ENCODE results near the gene ACTN4. TPM values are rescaled to one million over a fixed set of nuclear protein-coding genes. Genes with fewer than 3 reads are reported as not detected.

ACTN4 gene
- total and polyA plus RNA-seq, 3 donors from 2014 or later: 112 to 158 (median 135) TPM

DNA sequence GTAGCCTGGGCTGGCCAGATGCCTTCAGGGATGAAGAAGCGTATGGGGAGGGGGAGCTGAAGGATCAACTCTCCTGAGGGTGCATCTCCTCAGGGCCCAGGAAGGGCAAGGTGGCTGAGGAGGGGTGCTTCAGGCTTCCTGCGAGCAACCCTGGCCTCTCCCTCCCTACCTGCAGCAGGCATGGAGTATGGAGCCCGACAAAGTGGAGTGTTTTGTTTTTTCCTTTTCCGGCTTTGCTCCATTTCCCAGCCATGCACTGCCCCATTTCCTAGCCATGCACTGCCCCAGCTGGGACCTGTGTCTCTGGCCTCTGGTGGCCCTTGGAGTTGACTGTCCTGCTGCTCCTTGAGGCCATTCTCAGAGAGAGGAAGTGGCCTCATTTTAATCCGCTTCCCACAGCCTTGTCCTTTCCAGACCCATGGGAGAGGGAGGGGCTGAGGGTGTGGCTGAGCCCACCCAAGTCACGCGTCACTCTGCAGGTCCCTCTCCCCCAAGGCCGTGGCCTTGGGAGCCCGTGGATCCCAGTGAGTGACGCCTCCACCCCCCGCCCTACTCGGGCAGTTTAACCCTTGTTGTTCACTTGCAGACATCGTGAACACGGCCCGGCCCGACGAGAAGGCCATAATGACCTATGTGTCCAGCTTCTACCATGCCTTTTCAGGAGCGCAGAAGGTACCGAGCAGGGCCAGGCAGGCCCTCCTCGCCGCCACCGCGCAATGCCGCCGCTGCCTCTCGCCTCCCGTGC, 62.4 kb downstream of the ACTN4 start:
- no peak overlapping the region for H3K4me3 ChIP-seq
- no peak overlapping the region for H3K27ac ChIP-seq
- no peaks in the 10 kb centered on the region for H3K9me3 ChIP-seq
- no peaks in the 10 kb centered on the region for H3K36me3 ChIP-seq (ENCODE audit: low read depth, missing control alignments)
- no peak for DNase-seq
- TF ChIP-seq, protein P1, sequence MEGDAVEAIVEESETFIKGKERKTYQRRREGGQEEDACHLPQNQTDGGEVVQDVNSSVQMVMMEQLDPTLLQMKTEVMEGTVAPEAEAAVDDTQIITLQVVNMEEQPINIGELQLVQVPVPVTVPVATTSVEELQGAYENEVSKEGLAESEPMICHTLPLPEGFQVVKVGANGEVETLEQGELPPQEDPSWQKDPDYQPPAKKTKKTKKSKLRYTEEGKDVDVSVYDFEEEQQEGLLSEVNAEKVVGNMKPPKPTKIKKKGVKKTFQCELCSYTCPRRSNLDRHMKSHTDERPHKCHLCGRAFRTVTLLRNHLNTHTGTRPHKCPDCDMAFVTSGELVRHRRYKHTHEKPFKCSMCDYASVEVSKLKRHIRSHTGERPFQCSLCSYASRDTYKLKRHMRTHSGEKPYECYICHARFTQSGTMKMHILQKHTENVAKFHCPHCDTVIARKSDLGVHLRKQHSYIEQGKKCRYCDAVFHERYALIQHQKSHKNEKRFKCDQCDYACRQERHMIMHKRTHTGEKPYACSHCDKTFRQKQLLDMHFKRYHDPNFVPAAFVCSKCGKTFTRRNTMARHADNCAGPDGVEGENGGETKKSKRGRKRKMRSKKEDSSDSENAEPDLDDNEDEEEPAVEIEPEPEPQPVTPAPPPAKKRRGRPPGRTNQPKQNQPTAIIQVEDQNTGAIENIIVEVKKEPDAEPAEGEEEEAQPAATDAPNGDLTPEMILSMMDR (IDR thresholded peaks at IDR 0.05): no peak
- no peak for TF ChIP-seq POLR2A (IDR thresholded peaks at IDR 0.05)
- no peaks in the 10 kb centered on the region for H3K27me3 ChIP-seq
- H3K4me1 ChIP-seq: peaks cover 44% of the 10 kb centered on the region
- 70 to 79% methylated on average over 26 to 27 of the region's 27 CpGs for WGBS, 2 donors
- intact Hi-C loops (cut with DNase I; ENCODE audit: low total_unique reads): no loop called here

DNA sequence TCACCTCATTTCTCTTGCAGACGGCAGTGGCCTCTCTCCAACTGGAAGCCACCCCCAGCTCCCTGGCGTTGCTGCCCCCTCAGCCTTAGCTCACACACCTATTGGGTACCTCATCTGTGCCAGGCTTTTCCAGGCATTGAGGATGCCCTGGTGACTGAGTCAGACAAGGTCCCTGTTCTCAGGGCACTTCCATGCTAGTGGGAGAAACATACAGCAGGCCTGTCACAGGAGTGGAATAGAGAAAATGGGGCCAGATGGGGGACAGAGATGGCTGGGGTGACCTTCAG, 62.9 kb downstream of the ACTN4 start:
- 56 to 92% methylated on average over 2 of the region's 2 CpGs for WGBS, 2 donors
- Histone ChIP-seq H3K4me1 (peaks cover 44% of the 10 kb centered on the region), H3K27ac (no peak overlapping the region), H3K27me3 (no peaks in the 10 kb centered on the region), H3K9me3 (no peaks in the 10 kb centered on the region), H3K36me3 (ENCODE audit: low read depth, missing control alignments) (no peaks in the 10 kb centered on the region), H3K4me3 (no peak overlapping the region)
- intact Hi-C loops (cut with DNase I; ENCODE audit: low total_unique reads): no loop called here
- DNase-seq: no peak
- TF ChIP-seq, protein P1 (IDR thresholded peaks at IDR 0.05): no peak
- TF ChIP-seq POLR2A (IDR thresholded peaks at IDR 0.05): no peak

DNA sequence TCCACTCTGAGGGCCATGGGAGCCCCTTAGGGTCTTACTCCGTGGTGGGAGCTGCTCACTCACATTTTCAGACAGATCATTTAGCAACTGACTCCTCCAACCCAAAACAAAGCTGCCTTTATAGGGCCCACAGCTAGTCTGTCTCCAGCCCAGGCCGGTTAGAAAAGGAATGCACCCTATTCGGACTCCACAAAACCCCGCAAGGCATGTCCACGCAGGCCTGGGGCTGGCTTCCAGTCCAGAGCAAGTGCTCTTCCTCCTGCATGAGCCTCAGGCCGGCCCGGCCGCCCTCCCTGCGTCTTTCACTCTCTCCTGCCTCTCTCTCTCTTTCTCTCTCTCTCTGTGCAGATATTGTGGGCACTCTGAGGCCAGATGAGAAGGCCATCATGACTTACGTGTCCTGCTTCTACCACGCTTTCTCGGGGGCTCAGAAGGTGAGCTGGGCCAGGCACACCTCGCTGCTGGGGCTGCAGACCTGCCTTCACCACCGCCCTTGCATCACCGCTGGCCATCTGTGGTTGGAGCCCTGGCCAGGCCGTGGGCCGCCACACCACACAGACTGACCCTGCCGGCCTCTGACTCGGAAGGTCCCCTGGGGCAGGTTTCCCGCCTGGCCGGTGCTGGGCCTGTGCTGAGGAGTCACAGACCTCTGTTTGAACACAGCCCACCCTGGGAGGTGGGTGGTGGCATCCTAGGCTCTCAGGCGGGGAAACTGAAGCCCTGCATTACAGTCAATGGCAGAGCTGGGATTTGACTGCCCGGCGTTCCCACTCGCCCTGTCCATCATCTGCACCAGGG, 63.7 kb downstream of the ACTN4 start:
- H3K36me3 ChIP-seq (ENCODE audit: low read depth, missing control alignments): no peaks in the 10 kb centered on the region
- DNase-seq: no peak
- WGBS, 2 donors: 77 to 79% methylated on average over 13 to 25 of the region's 25 CpGs
- peak overlapping the region; percentile 9 to 31 for H3K27ac ChIP-seq
- H3K4me3 ChIP-seq: no peak overlapping the region
- H3K9me3 ChIP-seq: no peaks in the 10 kb centered on the region
- intact Hi-C loops (cut with DNase I; ENCODE audit: low total_unique reads): no loop called here
- H3K4me1 ChIP-seq: peaks cover 44% of the 10 kb centered on the region
- TF ChIP-seq POLR2A (IDR thresholded peaks at IDR 0.05): no peak
- TF ChIP-seq, protein P1 (IDR thresholded peaks at IDR 0.05): no peak
- H3K27me3 ChIP-seq: no peaks in the 10 kb centered on the region

DNA sequence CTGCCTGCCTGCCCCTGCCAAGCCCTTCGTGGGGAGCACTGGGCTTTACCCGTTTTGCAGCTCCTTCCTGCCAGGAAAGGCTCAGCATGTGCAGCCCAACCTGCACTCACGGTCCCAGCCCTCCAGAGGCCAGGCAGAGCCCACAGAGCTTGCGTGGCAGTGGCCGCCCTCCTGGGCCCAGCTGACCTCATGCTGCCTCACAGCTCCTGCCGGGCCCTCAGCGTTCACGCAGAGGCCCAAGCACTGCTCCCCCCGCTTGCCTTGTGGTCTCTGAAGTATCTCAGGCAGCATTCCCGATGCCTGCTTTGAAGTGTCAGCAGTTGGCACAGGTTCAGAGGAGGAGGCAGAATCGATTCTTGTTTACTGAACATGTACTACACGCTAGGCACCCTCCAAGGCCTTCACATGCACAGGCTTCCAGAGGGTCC, 64.3 kb downstream of the ACTN4 start:
- Histone ChIP-seq H3K9me3 (no peaks in the 10 kb centered on the region), H3K4me1 (peaks cover 44% of the 10 kb centered on the region), H3K27me3 (no peaks in the 10 kb centered on the region), H3K36me3 (ENCODE audit: low read depth, missing control alignments) (no peaks in the 10 kb centered on the region), H3K27ac (peak overlapping the region; percentile 9 to 31), H3K4me3 (no peak overlapping the region)
- peak; percentile 78 for DNase-seq
- intact Hi-C loops (cut with DNase I; ENCODE audit: low total_unique reads): no loop called here
- whole genome bisulfite sequencing, 2 donors: 68 to 75% methylated on average over 9 to 12 of the region's 12 CpGs
- TF ChIP-seq, protein P1 (IDR thresholded peaks at IDR 0.05): no peak
- TF ChIP-seq POLR2A (IDR thresholded peaks at IDR 0.05): no peak
